Stimulated activated CD4-positive, alpha-beta T cell treated with anti-CD3 and anti-CD28 coated beads, Interleukin-1b, Interleukin-23, amount 100 ng/mL, for 1 hour (primary cell): ENCODE results near the gene MAGI1.
"Not testable (repeated sequence)": the region's sequence is repeated elsewhere in the genome, so short reads cannot be mapped to it uniquely, and the experiment has no call there.

Source experiments
- DNase-seq, 2 donors: peaks; one replicate each; pipeline ENCODE4 v3.0.0-alpha.2; 2020; ENCODE audit warnings: low read depth in 2 of 2

MAGI1 gene

GRCh38 chr3:65907232-65908130, 131.2 kb downstream of the MAGI1 start:
- DNase-seq, result no peak

- DNase-seq, result no peak
Measured at GRCh38 chr3:65905771-65906170, 132.9 kb downstream of the MAGI1 start.

GRCh38 chr3:65904016-65904415, 134.7 kb downstream of the MAGI1 start:
- DNase-seq, result no peak

GRCh38 chr3:65902304-65902793, 136.4 kb downstream of the MAGI1 start:
- DNase-seq, result no peak

GRCh38 chr3:65901226-65901625, 137.5 kb downstream of the MAGI1 start:
- DNase-seq, result no peak

- no peak for DNase-seq
Measured at GRCh38 chr3:65899226-65899625, 139.5 kb downstream of the MAGI1 start.

GRCh38 chr3:65897766-65898165, 141.0 kb downstream of the MAGI1 start:
- no peak for DNase-seq

- no peak for DNase-seq
Measured at GRCh38 chr3:65896321-65896720, 142.4 kb downstream of the MAGI1 start.

- DNase-seq, result no peak
Measured at GRCh38 chr3:65894679-65895453, 143.9 kb downstream of the MAGI1 start.

GRCh38 chr3:65894126-65894525, 144.6 kb downstream of the MAGI1 start:
- DNase-seq, result no peak

- DNase-seq, result no peak
Measured at GRCh38 chr3:65893631-65894030, 145.1 kb downstream of the MAGI1 start.

GRCh38 chr3:65891477-65891876, 147.2 kb downstream of the MAGI1 start:
- not testable (repeated sequence) for DNase-seq

GRCh38 chr3:65890328-65890727, 148.4 kb downstream of the MAGI1 start:
- DNase-seq, result no peak

GRCh38 chr3:65889707-65890099, 149.0 kb downstream of the MAGI1 start:
- no peak for DNase-seq

GRCh38 chr3:65888980-65889706, 149.6 kb downstream of the MAGI1 start:
- no peak for DNase-seq

GRCh38 chr3:65888196-65888595, 150.5 kb downstream of the MAGI1 start:
- no peak for DNase-seq

GRCh38 chr3:65886391-65886790, 152.3 kb downstream of the MAGI1 start:
- no peak for DNase-seq

- no peak for DNase-seq
Measured at GRCh38 chr3:65884071-65884470, 154.6 kb downstream of the MAGI1 start.

GRCh38 chr3:65883613-65884012, 155.1 kb downstream of the MAGI1 start:
- no peak for DNase-seq

- DNase-seq, result no peak
Measured at GRCh38 chr3:65880350-65880749, 158.4 kb downstream of the MAGI1 start.

- no peak for DNase-seq
Measured at GRCh38 chr3:65879372-65879771, 159.3 kb downstream of the MAGI1 start.

- no peak for DNase-seq
Measured at GRCh38 chr3:65878831-65879230, 159.9 kb downstream of the MAGI1 start.
